ENCODE data around the gene PHLDB3.
"Not testable (repeated sequence)": the region's sequence is repeated elsewhere in the genome, so short reads cannot be mapped to it uniquely, and the experiment has no call there.

The PHLDB3 gene

DNA sequence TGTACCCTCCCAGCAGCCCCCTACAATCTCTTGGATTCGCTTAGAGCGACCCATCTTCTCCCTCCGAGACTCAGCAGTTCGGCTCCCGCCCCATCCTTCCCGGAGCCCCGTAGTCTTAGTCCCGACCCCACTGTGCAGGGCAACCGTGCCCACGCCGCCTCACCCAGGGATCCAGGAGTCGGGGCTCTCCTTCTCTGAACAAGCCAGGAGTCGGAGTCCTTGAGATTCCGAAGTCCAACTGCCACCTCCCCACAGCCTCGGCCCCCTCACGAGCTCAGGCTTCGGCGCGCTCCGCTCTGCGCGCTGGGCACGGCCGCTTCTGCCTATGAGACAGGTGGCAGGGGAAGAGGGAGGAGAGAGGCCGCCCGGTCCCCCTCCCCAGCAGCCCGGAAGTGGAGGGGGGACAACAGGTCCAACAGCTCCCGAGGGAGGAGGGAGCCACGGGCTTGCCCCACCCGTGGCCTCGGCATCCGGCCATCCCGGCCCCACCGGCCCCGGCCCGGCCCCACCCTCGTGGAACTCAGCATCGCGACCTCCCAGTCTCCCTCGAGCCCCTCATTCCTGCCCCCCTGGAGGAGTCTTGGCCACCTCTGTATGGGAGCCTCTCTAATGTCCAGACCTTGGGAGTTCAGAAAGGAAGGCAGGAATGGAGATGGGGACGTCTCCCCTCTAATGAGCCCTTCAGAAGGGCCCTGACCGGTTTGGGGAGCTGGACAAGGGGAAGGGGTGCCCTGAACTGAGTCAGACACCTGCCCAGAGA lies at the start of gene PHLDB3:
PHLDB3 (minus strand) TSS at position 321 of the 760 bp plus-strand sequence. CDS start 628 bp downstream, outside the sequence.
- peak in 2 of 3 experiments; percentile 56 to 70 for DNase-seq

- no peak for DNase-seq
Measured at GRCh38 chr19:43553656-43554055, 49.1 kb upstream of the PHLDB3 start.

- no peak for DNase-seq
Measured at GRCh38 chr19:43552616-43553015, 48.1 kb upstream of the PHLDB3 start.

GRCh38 chr19:43552198-43552450 lies 47.6 kb upstream of the PHLDB3 start:
- no peak for DNase-seq

DNA sequence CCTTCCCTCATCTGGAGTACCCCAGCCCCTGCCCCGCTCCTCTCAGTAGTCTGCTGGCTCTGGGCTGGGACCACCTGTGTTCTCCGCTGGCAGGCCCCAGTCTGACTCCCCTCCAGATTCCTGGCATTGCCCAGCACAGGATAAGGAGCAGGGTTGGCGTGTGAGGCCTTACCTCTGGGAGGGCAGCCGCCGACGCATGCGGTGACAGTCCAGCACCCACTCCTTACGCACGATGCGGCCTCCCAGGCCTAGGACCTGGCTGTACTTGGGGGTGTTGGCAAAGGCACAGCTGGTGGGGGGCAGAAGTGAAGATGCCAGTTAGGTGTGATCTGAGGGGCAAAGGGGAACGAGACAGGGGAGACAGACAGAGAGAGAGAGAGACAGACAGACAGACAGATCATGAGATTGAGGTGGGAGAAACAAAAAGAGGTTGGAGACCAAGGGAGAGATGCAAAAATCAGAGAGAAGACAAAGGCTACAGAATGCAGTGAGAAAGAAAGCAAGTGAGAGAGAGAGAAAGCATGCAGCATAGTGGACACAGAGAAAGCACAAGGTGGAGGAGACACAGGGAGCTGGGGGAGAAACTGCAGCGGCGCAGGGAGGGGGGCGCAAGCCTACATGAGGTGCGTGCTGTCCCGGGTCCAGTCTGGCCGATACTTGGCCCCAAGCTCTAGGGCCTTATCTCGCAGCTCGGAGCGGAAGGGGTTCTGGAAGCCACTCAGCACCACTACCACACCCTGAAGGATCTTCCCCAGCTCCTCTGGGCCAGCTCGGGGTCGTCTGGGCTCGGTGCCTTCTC lies 47.1 kb upstream of the PHLDB3 start:
- DNase-seq: no peak

- DNase-seq: no peak
Measured at GRCh38 chr19:43548706-43549105, 44.2 kb upstream of the PHLDB3 start.

DNA sequence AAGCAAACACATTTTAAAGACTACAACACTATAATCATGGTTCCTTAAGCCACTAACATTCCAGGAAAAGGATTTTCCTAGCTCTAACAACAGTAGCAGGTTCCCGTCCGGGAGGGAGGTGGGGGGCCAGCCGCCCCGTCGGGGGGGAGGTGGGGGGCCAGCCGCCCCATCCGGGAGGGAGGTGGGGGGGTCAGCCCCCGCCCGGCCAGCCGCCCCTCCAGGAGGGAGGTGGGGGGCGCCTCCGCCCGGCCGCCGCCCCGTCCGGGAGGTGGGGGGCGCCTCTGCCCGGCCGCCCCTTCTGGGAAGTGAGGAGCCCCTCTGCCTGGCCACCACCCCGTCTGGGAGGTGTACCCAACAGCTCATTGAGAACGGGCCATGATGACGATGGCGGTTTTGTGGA lies 43.4 kb upstream of the PHLDB3 start:
- not testable (repeated sequence) for DNase-seq

DNA sequence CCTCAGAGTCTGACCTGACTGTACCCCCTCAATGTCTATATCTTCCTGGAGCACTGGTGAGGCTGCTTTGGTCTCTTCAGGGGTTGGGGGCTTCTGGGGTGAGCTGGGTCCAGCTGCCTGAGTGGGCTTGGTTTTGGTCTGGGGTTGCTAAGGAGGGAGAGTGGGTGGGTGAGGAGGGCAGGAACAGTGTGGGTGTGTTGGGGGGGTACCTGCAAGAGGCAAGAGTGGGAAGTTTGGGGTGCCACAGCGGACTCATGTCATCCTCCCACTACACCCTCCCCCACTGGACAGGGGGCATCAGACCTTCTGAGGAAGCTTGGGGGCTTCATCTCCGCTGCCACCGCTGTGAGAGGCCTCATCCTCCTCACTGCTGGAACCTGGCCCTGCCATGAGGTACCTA lies 42.0 kb upstream of the PHLDB3 start:
- no peak for DNase-seq

DNA sequence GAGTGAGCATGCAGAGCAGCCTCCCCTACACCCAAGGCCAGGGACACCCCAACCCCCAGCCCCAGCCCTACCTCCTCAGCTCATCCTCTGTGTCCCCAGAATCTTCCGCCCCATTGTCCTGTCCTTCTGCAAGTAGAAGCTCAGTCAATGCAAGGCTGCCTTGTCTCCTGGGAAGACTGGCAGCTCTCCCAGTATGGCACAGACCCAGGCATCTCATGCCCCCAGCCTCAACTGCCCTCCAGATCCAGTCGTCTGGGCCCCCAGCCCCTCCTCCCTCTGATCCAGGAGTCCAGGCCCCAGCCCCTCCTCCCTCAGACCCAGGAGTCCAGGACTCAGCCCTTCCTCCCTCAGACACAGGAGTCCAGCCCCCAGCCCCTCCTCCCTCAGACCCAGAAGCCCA lies 41.4 kb upstream of the PHLDB3 start:
- no peak for DNase-seq

- no peak for DNase-seq
Measured at GRCh38 chr19:43545276-43545675, 40.7 kb upstream of the PHLDB3 start.

GRCh38 chr19:43544077-43544476 lies 39.5 kb upstream of the PHLDB3 start:
- DNase-seq: no peak

DNA sequence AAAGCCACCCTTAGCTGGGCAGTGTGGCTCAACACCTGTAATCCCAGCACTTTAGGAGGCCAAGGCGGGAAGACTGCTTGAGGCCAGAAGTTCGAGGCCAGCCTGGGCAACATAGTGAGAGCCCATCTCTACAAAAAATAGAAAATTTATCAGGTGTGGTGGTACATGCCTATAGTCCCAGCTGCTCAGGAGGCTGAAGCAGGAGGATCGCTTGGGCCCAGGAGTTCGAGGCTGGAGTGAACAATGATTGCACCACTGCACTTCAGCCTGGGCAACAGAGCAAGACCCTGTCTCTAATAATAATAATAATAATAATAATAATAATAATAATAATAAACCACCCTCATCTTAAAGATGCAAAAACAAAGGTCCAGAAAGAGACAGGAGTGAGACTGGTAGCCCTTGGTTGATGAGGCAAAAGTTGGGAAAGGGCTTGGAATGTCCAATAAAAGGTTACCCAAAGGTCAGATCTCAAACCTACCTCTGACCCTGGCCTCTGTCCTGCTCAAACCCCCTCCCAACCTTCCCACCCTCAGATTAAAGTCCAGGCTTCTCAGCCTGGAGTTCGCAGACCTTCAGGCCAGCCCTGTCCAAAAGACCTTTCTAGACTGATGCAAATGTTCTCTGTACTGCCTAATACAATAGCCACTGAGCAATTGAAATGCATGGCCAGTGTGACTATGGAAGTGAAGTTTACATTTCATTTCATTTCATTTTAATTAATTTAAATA lies 37.5 kb upstream of the PHLDB3 start:
- no peak for DNase-seq

DNA sequence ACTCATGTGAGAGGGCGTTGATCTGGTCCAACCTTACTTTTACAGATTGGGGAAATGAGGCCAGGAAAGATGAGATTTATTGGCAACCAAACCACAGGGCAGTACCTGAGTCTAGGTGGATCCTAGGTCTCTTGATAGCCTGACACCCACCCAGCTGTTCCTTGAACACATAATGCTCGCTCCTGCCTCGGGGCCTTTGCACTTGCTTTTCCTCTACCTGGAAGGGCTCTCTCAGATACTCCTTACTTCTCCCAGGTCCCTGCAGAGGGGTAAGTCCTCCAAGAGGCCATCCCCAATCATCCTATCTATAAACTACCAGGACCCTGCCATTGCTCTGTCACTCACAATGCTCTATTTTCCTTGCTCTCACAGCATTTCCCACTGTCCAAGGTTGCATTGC lies 35.8 kb upstream of the PHLDB3 start:
- no peak for DNase-seq

DNA sequence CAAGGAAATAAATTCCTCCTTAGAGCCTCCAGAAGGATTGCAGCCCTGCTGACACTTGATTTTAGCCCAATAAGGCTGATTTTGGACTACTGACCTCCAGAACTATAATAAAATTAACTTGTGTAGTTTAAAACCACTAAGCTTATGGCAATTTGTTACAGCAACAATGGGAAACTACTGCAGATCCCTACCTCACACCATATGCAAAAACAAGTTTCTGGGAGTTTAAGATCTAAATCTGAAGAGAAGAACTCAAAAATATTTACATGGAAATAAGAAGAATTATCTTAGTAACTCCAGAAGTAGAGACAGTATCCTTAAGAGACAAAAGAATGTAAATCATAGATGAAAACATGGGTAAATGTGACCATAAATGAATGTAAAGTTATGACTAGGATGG lies 34.4 kb upstream of the PHLDB3 start:
- peak in 1 of 3 experiments; percentile 6 for DNase-seq

DNA sequence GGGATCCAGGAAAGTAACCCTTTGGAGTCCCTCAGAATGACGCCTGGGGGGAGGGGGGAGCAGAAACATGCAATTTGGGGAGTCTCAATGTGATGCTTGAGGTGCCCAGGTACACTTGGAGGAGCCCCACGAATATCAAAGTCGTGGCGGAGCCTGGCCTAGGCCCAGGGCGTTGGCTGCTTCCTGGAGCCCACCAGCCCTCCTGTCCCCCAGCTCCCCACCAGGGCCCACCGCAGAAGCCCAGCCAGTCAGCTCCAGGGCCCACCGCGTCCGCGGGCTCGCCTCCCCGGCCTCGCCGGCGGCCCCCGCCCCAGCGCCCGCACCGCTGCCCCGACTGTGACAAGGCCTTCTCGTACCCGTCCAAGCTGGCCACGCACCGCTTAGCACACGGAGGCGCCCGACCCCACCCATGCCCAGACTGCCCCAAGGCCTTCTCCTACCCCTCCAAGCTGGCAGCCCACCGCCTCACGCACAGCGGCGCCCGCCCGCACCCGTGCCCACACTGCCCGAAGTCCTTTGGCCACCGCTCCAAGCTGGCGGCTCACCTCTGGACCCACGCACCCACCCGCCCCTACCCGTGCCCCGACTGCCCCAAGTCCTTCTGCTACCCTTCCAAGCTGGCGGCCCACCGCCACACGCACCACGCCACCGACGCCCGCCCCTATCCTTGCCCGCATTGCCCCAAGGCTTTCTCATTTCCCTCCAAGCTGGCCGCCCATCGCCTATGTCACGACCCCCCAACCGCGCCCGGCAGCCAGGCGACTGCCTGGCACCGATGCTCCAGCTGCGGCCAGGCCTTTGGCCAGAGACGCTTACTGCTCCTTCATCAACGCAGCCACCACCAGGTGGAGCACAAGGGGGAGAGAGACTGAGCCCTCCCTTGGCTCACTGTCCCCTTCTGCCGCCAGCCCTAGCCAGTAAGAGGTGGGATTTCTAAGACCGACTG lies 30.5 kb upstream of the PHLDB3 start:
- DNase-seq: no peak

DNA sequence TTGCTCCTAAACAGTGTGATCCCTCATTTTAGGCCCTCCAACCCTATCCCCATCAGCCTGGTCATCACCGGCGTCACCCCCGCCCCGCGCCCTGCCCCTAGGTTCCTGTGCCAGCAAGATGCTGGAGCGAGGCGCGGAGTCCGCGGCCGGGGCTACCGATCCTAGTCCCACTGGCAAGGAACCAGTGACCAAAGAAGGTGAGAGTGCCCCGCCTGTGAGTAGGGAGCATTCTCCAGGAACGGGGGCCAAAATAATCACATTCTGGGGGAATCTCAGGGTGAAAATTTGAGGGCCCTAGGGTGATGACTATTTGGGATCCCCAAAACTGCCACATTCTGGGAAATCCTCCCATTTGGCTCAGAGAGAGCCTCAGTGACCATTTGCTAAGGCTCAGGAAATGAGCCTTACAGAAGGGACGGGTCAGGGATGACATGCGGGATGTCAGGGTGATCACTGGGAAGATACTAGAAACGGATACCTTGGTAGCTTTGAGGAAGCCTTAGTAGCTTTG lies 29.8 kb upstream of the PHLDB3 start:
- peak in 1 of 3 experiments; percentile 22 for DNase-seq

DNA sequence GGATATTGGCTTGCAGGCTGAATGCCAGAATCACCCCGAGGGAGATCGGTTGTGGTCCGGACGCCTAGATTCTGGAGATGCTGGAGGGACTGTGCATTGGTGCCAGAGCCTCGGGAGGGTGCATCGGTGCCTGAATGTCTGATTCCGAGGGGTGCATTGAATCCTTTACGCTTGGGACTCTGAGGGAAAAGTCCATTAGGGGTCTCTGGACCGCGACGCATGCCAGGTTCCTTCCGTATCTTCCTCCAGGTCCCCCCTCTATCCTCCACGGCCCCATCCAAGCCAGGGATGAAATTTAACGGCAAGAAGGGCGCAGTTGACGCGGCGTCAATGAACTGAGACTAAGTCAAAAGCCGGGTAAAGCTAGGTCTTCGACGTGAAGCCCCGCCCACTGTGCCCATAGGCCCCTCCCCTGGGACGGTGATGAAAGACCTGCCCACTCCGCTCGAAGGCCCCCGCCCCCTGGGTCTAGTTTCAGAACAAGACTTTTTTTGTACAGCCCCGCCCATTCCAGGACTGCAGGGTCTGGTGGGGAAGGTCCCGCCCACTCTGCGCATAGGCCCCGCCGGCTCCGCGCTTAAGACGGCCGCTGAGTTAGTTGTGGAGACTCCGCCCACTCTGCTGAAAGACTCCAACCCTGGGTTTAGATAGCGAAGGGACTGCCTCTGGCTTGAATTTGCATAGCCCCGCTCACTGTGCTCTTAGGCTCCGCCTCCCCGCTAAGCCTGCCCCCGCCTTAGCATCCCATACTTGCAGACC lies 29.2 kb upstream of the PHLDB3 start:
- DNase-seq: peak; percentile 72 to 98 (median 86)

GRCh38 chr19:43532962-43533545 lies 28.5 kb upstream of the PHLDB3 start, which contains the start of gene ZNF575:
TSS of gene ZNF575 (plus strand) at chr19:43533188. CDS start at chr19:43534423, 1,235 bp downstream.
- peak; percentile 91 to 97 (median 94) for DNase-seq

DNA sequence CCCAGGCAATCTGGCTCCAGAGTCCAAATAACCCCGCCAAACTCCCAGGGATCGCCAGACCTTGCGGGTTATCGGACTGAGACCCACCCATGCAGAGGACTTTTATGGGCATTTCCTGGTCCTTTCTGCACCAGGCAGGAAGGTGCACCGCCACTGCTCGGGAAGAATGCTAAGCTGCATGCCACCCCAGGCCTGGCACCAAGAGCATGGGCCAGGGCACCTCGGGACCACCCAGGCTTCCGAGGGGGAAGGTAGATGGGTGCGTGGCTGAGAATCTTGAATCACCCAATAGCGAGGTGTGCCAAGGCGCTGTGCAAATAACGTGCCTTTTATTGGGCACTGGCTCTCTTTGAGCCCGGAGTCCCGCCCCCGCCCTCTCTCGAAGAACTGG lies 28.0 kb upstream of the PHLDB3 start:
- DNase-seq: peak in 1 of 3 experiments; percentile 83

DNA sequence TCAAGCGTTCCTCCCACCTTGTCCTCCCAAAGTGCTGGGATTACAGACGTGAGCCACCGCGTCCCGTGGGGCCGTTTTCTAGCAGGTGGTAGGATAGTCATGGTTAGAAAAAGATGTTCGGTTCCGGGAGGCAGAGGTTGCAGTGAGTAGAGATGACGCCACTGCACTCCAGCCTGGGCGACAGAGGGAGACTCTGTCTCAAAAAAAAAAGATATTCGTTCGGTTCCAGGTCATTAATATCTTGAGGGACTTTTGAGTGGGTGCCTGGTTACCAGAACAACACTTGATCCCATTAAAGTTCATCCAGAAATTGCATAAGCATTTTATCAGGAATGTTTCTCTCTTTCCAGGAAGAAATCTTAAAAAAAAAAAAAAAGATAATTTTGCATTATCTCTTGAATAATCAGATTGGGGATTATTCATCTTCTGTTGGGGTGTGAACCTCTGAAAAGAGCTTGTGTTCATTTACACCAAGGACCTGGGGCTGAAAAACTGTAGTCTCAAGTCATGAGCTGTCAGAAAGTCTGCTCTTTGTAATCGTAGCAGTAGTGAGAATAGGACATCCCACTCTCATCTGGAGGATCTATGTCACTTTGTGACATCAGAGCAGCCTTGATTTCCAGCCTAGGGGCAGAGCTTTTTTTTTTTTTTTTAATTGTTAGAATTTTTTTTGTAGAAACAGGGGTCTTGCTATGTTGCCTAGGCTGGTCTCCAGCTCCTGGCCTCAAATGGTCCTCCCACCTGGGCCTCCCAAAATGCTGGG lies 23.5 kb upstream of the PHLDB3 start:
- DNase-seq: peak; percentile 20 to 86 (median 69)

Data from NCI-H1417 (cell line).